Measurements from ENCODE around the gene TAF1A.

DNA sequence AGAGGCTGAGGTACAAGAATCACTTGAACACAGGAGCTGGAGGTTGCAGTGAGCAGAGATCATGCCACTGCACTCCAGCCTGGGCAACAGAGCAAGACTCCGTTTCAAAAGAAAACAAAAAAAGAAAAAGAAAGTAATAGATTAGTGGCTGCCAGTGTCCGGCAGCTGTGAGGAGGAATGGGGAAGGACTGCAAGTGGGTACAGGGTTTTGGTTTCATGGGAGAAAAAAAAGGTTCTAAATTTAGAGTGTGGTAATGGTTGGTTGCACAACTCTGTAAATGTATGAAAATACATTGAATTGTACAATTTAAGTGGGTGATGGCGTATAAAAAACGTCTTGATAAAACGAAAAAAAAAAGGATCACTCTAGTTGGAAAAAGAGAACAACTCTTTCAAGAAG, 6.7 kb downstream of the TAF1A start:
- no peak for TF ChIP-seq JUND (IDR thresholded peaks at IDR 0.05)
- no peak for TF ChIP-seq REST (IDR thresholded peaks at IDR 0.05; ENCODE audit: low read depth)
- TF ChIP-seq, protein P1, sequence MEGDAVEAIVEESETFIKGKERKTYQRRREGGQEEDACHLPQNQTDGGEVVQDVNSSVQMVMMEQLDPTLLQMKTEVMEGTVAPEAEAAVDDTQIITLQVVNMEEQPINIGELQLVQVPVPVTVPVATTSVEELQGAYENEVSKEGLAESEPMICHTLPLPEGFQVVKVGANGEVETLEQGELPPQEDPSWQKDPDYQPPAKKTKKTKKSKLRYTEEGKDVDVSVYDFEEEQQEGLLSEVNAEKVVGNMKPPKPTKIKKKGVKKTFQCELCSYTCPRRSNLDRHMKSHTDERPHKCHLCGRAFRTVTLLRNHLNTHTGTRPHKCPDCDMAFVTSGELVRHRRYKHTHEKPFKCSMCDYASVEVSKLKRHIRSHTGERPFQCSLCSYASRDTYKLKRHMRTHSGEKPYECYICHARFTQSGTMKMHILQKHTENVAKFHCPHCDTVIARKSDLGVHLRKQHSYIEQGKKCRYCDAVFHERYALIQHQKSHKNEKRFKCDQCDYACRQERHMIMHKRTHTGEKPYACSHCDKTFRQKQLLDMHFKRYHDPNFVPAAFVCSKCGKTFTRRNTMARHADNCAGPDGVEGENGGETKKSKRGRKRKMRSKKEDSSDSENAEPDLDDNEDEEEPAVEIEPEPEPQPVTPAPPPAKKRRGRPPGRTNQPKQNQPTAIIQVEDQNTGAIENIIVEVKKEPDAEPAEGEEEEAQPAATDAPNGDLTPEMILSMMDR (IDR thresholded peaks at IDR 0.05 in 2 of 3, conservative IDR thresholded peaks at IDR 0.05 in 1 of 3; ENCODE audit: borderline replicate concordance in 1 of 3, insufficient read depth in 1 of 3, low read depth in 2 of 3, low read length in 2 of 3), result no peak
- TF ChIP-seq SRF (IDR thresholded peaks at IDR 0.05; ENCODE audit: low read depth), result no peak
- TF ChIP-seq EZH2 (IDR thresholded peaks at IDR 0.05), result no peak
- TF ChIP-seq, protein P2, sequence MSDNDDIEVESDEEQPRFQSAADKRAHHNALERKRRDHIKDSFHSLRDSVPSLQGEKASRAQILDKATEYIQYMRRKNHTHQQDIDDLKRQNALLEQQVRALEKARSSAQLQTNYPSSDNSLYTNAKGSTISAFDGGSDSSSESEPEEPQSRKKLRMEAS (IDR thresholded peaks at IDR 0.05), result no peak
- no peak for TF ChIP-seq ZFX (IDR thresholded peaks at IDR 0.05)
- TF ChIP-seq POLR2A (IDR thresholded peaks at IDR 0.05; ENCODE audit: borderline replicate concordance, extremely low read depth, insufficient read depth, insufficient read length), result no peak
- no peak for TF ChIP-seq YY1 (IDR thresholded peaks at IDR 0.05; ENCODE audit: extremely low read depth, insufficient replicate concordance, low read depth, low read length)
- TF ChIP-seq, protein P3, sequence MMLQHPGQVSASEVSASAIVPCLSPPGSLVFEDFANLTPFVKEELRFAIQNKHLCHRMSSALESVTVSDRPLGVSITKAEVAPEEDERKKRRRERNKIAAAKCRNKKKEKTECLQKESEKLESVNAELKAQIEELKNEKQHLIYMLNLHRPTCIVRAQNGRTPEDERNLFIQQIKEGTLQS (IDR thresholded peaks at IDR 0.05), result no peak
- TF ChIP-seq POLR2AphosphoS5 (IDR thresholded peaks at IDR 0.05; ENCODE audit: low read depth, low read length), result no peak
- TF ChIP-seq CEBPB (IDR thresholded peaks at IDR 0.05; ENCODE audit: low read depth), result no peak

All from HCT116 (cell line).